Esophagus (tissue), 2 donors: ENCODE data around the gene ENOX1. TPM values are rescaled to one million over a fixed set of nuclear protein-coding genes. Genes with fewer than 3 reads are reported as not detected.

Source experiments
- H3K27ac ChIP-seq, 2 donors: one replicate each; pipeline ENCODE4 v1.5.1; 2013; ENCODE audit warnings: low read depth in 2 of 2, mild to moderate bottlenecking in 2 of 2, inconsistent platforms in 1 of 2, low read length in 1 of 2, moderate library complexity in 1 of 2
- H3K27me3 ChIP-seq, 2 donors: one replicate each; pipeline ENCODE4 v1.6.1; 2013; ENCODE audit warnings: low read length in 2 of 2, control low read depth in 1 of 2, mild to moderate bottlenecking in 1 of 2; ENCODE audit not compliant: insufficient read depth in 2 of 2, control insufficient read depth in 1 of 2
- H3K36me3 ChIP-seq, 2 donors: one replicate each; pipeline ENCODE4 v1.6.1; 2013; ENCODE audit warnings: low read length in 1 of 2; ENCODE audit not compliant: control insufficient read depth in 2 of 2, insufficient read depth in 2 of 2
- H3K4me1 ChIP-seq, 2 donors: one replicate each; pipeline ENCODE4 v1.6.1; 2013; ENCODE audit warnings: low read length in 1 of 2; ENCODE audit not compliant: control insufficient read depth in 2 of 2, insufficient read depth in 2 of 2
- H3K4me3 ChIP-seq, 2 donors: one replicate each; pipeline ENCODE4 v1.5.1; 2013; ENCODE audit warnings: low read length in 2 of 2, mild to moderate bottlenecking in 2 of 2, low read depth in 1 of 2, moderate library complexity in 1 of 2
- H3K9me3 ChIP-seq, 2 donors: one replicate each; pipeline ENCODE4 v1.6.1; 2013; ENCODE audit warnings: mild to moderate bottlenecking in 2 of 2, low read depth in 1 of 2, low read length in 1 of 2, moderate library complexity in 1 of 2; ENCODE audit not compliant: control insufficient read depth in 2 of 2, insufficient read depth in 1 of 2
- WGBS, 2 donors: extraction: QIAGEN DNeasy Blood & Tissue Kit; methylation state at CpG; one replicate each; pipeline ENCODE4 v1.1.7; 2013; 5-methylcytosine and 5-hydroxymethylcytosine counted together
- polyA plus RNA-seq, 2 donors: library from polyadenylated mRNA; stranded (reverse); fragments of 200-250 nt; gene quantifications; one replicate each; pipeline ENCODE4 v1.2.3, GENCODE V29; 2013
- donor health status: healthy with polysubstance abuse.
- donor health status: Bipolar disorder and iron deficiency.

Gene ENOX1
- polyA plus RNA-seq, 2 donors = 0.10 to 0.29 TPM

DNA sequence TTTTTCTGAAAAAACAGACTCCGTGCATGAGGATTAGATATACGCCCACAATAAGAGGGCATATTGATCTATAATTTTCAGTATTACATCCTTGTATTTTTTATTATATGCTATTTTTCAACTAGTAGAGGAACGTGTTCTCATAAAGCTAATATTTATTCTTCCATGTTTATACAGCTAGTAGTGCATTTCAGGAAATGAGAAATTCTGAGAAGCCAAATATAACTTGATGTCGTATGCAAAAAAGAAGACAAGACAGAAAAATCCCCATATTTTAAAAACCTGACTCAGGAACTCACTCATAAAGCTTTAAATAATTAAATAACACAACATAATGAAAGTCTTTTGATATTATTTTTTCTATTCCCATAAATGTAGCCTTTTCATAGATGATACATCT, 308.6 kb downstream of the ENOX1 start:
- Histone ChIP-seq H3K9me3 (no peaks in the 10 kb centered on the region), H3K4me3 (no peak overlapping the region), H3K27me3 (no peaks in the 10 kb centered on the region), H3K27ac (no peak overlapping the region), H3K4me1 (no peaks in the 10 kb centered on the region), H3K36me3 (no peaks in the 10 kb centered on the region)
- WGBS, 2 donors = 47 to 55% methylated on average over 4 of the region's 4 CpGs

- Histone ChIP-seq H3K4me1 (no peaks in the 10 kb centered on the region), H3K27me3 (no peaks in the 10 kb centered on the region), H3K27ac (no peak overlapping the region), H3K36me3 (no peaks in the 10 kb centered on the region), H3K4me3 (no peak overlapping the region), H3K9me3 (no peaks in the 10 kb centered on the region)
- 82 to 84% methylated on average over 2 of the region's 2 CpGs for WGBS, 2 donors
Observed at GRCh38 chr13:43475140-43475539, 311.6 kb downstream of the ENOX1 start.

GRCh38 chr13:43473437-43473836, 313.3 kb downstream of the ENOX1 start:
- 47 to 67% methylated on average over 1 of the region's 1 CpG for WGBS, 2 donors
- H3K36me3 ChIP-seq = no peaks in the 10 kb centered on the region
- H3K27ac ChIP-seq = no peak overlapping the region
- no peaks in the 10 kb centered on the region for H3K4me1 ChIP-seq
- no peaks in the 10 kb centered on the region for H3K27me3 ChIP-seq
- no peaks in the 10 kb centered on the region for H3K9me3 ChIP-seq
- no peak overlapping the region for H3K4me3 ChIP-seq

- WGBS, 2 donors = 47 to 61% methylated on average over 1 of the region's 1 CpG
- Histone ChIP-seq H3K27ac (no peak overlapping the region), H3K36me3 (no peaks in the 10 kb centered on the region), H3K4me1 (no peaks in the 10 kb centered on the region), H3K27me3 (no peaks in the 10 kb centered on the region), H3K9me3 (no peaks in the 10 kb centered on the region), H3K4me3 (no peak overlapping the region)
Observed at GRCh38 chr13:43472980-43473379, 313.8 kb downstream of the ENOX1 start.

GRCh38 chr13:43472339-43472738, 314.4 kb downstream of the ENOX1 start:
- H3K27ac ChIP-seq = no peak overlapping the region
- WGBS, 2 donors = 50 to 51% methylated on average over 5 of the region's 5 CpGs
- H3K4me1 ChIP-seq = no peaks in the 10 kb centered on the region
- H3K9me3 ChIP-seq = no peaks in the 10 kb centered on the region
- no peaks in the 10 kb centered on the region for H3K27me3 ChIP-seq
- H3K36me3 ChIP-seq = no peaks in the 10 kb centered on the region
- H3K4me3 ChIP-seq = no peak overlapping the region

DNA sequence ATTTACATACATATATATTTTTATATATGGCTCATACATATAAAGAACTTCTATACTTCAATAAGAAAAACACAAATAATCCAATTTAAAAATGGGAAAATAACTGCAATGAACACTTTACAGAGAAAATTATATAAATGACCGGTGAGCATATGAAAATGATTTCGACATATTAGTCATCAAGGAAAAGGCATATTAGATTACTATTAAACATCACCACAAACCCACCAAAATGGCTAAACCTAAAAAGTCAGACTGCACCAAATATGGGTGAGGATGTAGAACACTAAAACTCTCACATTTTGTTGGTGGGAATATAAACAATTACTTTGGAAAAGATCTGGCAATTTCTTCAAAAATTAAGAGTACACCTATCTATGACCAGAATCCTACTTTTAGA, 316.2 kb downstream of the ENOX1 start:
- Histone ChIP-seq H3K9me3 (no peaks in the 10 kb centered on the region), H3K36me3 (no peaks in the 10 kb centered on the region), H3K27me3 (no peaks in the 10 kb centered on the region), H3K27ac (no peak overlapping the region), H3K4me3 (no peak overlapping the region), H3K4me1 (no peaks in the 10 kb centered on the region)
- WGBS, 2 donors = 98% methylated on average over 2 of the region's 2 CpGs

DNA sequence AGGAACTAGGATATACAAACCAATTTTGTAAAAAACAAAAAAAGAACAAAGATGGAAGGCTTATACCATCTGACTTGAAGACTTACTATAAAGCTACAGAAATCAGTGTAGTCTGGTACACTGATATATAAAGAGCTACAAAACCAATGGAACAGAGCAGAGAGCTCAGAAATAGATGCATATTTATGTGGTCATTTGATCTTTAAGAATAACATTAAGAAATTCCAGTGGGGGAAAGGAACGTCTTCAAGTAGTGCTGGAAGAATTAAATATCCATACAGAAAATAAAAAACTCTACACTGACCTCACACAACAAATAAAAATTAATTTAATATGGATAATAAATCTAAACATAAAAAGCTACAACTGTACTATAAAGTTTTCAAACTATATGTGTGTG, 317.0 kb downstream of the ENOX1 start:
- Histone ChIP-seq H3K27me3 (no peaks in the 10 kb centered on the region), H3K9me3 (no peaks in the 10 kb centered on the region), H3K27ac (no peak overlapping the region), H3K4me3 (no peak overlapping the region), H3K36me3 (no peaks in the 10 kb centered on the region), H3K4me1 (no peaks in the 10 kb centered on the region)
- WGBS, 2 donors = 79 to 80% methylated on average over 1 of the region's 1 CpG

- Histone ChIP-seq H3K36me3 (no peaks in the 10 kb centered on the region), H3K27me3 (peaks cover 0 to 3% of the 10 kb centered on the region in 2 donors), H3K27ac (no peak overlapping the region), H3K9me3 (no peaks in the 10 kb centered on the region), H3K4me1 (no peaks in the 10 kb centered on the region), H3K4me3 (no peak overlapping the region)
- WGBS, 2 donors = 78 to 85% methylated on average over 3 of the region's 3 CpGs
Observed at GRCh38 chr13:43464578-43465264, 322.1 kb downstream of the ENOX1 start.

GRCh38 chr13:43448605-43449336, 338.0 kb downstream of the ENOX1 start:
- H3K36me3 ChIP-seq = no peaks in the 10 kb centered on the region
- WGBS, 2 donors = 62 to 81% methylated on average over 10 of the region's 10 CpGs
- no peaks in the 10 kb centered on the region for H3K27me3 ChIP-seq
- H3K27ac ChIP-seq = no peak overlapping the region
- H3K4me3 ChIP-seq = no peak overlapping the region
- H3K4me1 ChIP-seq = no peaks in the 10 kb centered on the region
- no peaks in the 10 kb centered on the region for H3K9me3 ChIP-seq

- H3K9me3 ChIP-seq = no peaks in the 10 kb centered on the region
- no peaks in the 10 kb centered on the region for H3K27me3 ChIP-seq
- H3K27ac ChIP-seq = no peak overlapping the region
- no peaks in the 10 kb centered on the region for H3K4me1 ChIP-seq
- H3K4me3 ChIP-seq = no peak overlapping the region
- H3K36me3 ChIP-seq = no peaks in the 10 kb centered on the region
- WGBS, 2 donors = 71 to 82% methylated on average over 1 of the region's 1 CpG
Observed at GRCh38 chr13:43446126-43446525, 340.6 kb downstream of the ENOX1 start.
